H1 (cell line): Measurements from ENCODE around the gene POLR1G. TPM values are rescaled to one million over a fixed set of nuclear protein-coding genes. Genes with fewer than 3 reads are reported as not detected.

Experiments
- CHD7 ChIP-seq: fragments of 300-600 bp; sonication (generic); IDR thresholded peaks from 2 replicates; pipeline ENCODE4 v1.7.1; 2012; ENCODE audit warnings: low read length, moderate library complexity, mild to moderate bottlenecking, inconsistent platforms; ENCODE audit not compliant: insufficient replicate concordance
- EP300 ChIP-seq, 2 experiments: IDR thresholded peaks; 1 replicate in 1 of 2; 2 replicates in 1 of 2; pipeline ENCODE4 v1.6.1; 2011 to 2012; ENCODE audit warnings: low read depth in 2 of 2, low read length in 2 of 2, mild to moderate bottlenecking in 2 of 2, borderline replicate concordance in 1 of 2, inconsistent platforms in 1 of 2, moderate library complexity in 1 of 2
- TAF1 ChIP-seq: IDR thresholded peaks from 2 replicates; pipeline ENCODE4 v1.6.1; 2011; ENCODE audit warnings: mild to moderate bottlenecking, low read depth, low read length
- TAF7 ChIP-seq: optimal IDR thresholded peaks from 2 replicates; pipeline ENCODE3; 2011; ENCODE audit warnings: low read depth, mild to moderate bottlenecking, inconsistent platforms, low read length, moderate library complexity, borderline replicate concordance
- polyA plus RNA-seq, 7 experiments: library from polyadenylated mRNA; depleted of rRNA in 3 of 7; stranded (reverse) in 5 of 7; unstranded in 2 of 7; fragments of >200 nt in 5 of 7; fragments of 200-250 nt in 2 of 7; gene quantifications; 1 replicate in 5 of 7; 2 replicates in 1 of 7; 4 replicates in 1 of 7; pipeline versions ENCODE4 v1.2.1 to v1.2.3, GENCODE V29; 2011 to 2013; ENCODE audit warnings: missing spikeins in 2 of 7, mixed read lengths in 2 of 7
- total RNA-seq: library from RNA; stranded (reverse); fragmentation: NEBNext Ultra II Directional; extraction: Animal tissue kit (Norgen Biotek cat#: 25700); gene quantifications from 2 replicates; pipeline ENCODE4 v1.2.1, GENCODE V29; 2021

The POLR1G gene
- total and polyA plus RNA-seq, 2 of the 8 experiments (the other 6 are each of a cell fraction or from before 2014, with no cell fraction given) = 16.8 to 34.8 TPM

GRCh38 chr19:45380107-45380506 is 26.3 kb upstream of the POLR1G start (continued):
- TF ChIP-seq TAF7 (no peak), TAF1 (no peak), CHD7 (no peak), EP300 (IDR thresholded peaks at IDR 0.05; ENCODE audit: borderline replicate concordance in 1 of 2, low read depth in 2 of 2, low read length in 2 of 2) (no peak)
